HG02981 (cell line): ENCODE data around the gene DDAH1.
"Not testable (repeated sequence)": the region's sequence is repeated elsewhere in the genome, so short reads cannot be mapped to it uniquely, and the experiment has no call there.

Experiments
- ATAC-seq: cut with Tn5 transposase; IDR thresholded peaks from one replicate; pipeline ENCODE4 v1.9.1; 2021; ENCODE audit warnings: mild to moderate bottlenecking, moderate library complexity; ENCODE audit not compliant: unreplicated experiment

The DDAH1 gene

GRCh38 chr1:85471558-85471957 lies 6.6 kb upstream of the DDAH1 start:
- no peak for ATAC-seq

GRCh38 chr1:85470130-85470529 lies 5.2 kb upstream of the DDAH1 start:
- ATAC-seq, result not testable (repeated sequence)

GRCh38 chr1:85467929-85468540 lies 3.1 kb upstream of the DDAH1 start:
- no peak for ATAC-seq

GRCh38 chr1:85467036-85467435 lies 2.1 kb upstream of the DDAH1 start:
- no peak for ATAC-seq

- ATAC-seq, result no peak
These were observed 801 bp upstream of the DDAH1 start for GRCh38 chr1:85465786-85466134.

- ATAC-seq, result peak; percentile 48
These were observed 361 bp downstream of the DDAH1 start for GRCh38 chr1:85464497-85465098.

GRCh38 chr1:85463731-85464496 lies 1.0 kb downstream of the DDAH1 start:
- ATAC-seq, result no peak

- no peak for ATAC-seq
These were observed 1.9 kb downstream of the DDAH1 start for GRCh38 chr1:85462931-85463649.

GRCh38 chr1:85461216-85461918 lies 3.6 kb downstream of the DDAH1 start:
- no peak for ATAC-seq

GRCh38 chr1:85460555-85461088 lies 4.3 kb downstream of the DDAH1 start:
- ATAC-seq, result no peak

GRCh38 chr1:85459290-85459689 lies 5.7 kb downstream of the DDAH1 start:
- ATAC-seq, result no peak

- no peak for ATAC-seq
These were observed 10.7 kb downstream of the DDAH1 start for GRCh38 chr1:85454214-85454613.

GRCh38 chr1:85453640-85454194 lies 11.2 kb downstream of the DDAH1 start:
- no peak for ATAC-seq

- ATAC-seq, result no peak
These were observed 12.0 kb downstream of the DDAH1 start for GRCh38 chr1:85452948-85453347.

GRCh38 chr1:85451236-85451830 lies 13.6 kb downstream of the DDAH1 start:
- ATAC-seq, result no peak

GRCh38 chr1:85450832-85451231 lies 14.1 kb downstream of the DDAH1 start:
- ATAC-seq, result no peak

- ATAC-seq, result no peak
These were observed 15.6 kb downstream of the DDAH1 start for GRCh38 chr1:85449356-85449755.

GRCh38 chr1:85448358-85448757 lies 16.6 kb downstream of the DDAH1 start:
- ATAC-seq, result no peak

GRCh38 chr1:85447006-85447943 lies 17.7 kb downstream of the DDAH1 start:
- no peak for ATAC-seq
